Upper lobe of left lung (tissue), 6 donors: Measurements from ENCODE around the gene NAGS. TPM values are rescaled to one million over a fixed set of nuclear protein-coding genes. Genes with fewer than 3 reads are reported as not detected.
"Not testable (repeated sequence)": the region's sequence is repeated elsewhere in the genome, so short reads cannot be mapped to it uniquely, and the experiment has no call there.

Experiments used
- ATAC-seq, 2 donors: fragments of 200-7000 bp; cut with Tn5 transposase; one replicate each; pipeline ENCODE4 v1.9.1; 2022; ENCODE audit warnings: mild to moderate bottlenecking in 2 of 2, moderate library complexity in 2 of 2; ENCODE audit not compliant: low FRiP score in 2 of 2
- DNase-seq, 2 donors: peaks; one replicate each; pipeline ENCODE4 v3.0.0-alpha.2; 2019 to 2020
- H3K27ac ChIP-seq, 4 donors: fragments of 200-600 bp; sonication (generic); one replicate each; pipeline ENCODE4 v1.5.1; 2016 to 2019
- H3K27me3 ChIP-seq, 4 donors: fragments of 200-600 bp; sonication (generic); one replicate each; pipeline ENCODE4 v1.5.1; 2017 to 2019
- H3K36me3 ChIP-seq, 4 donors: fragments of 200-600 bp; sonication (generic); one replicate each; pipeline ENCODE4 v1.5.1; 2016 to 2019
- H3K4me1 ChIP-seq, 4 donors: fragments of 200-600 bp; sonication (generic); one replicate each; pipeline ENCODE4 v1.5.1; 2018 to 2019
- H3K4me3 ChIP-seq, 4 donors: fragments of 200-600 bp; sonication (generic); one replicate each; pipeline ENCODE4 v1.5.1; 2017 to 2019; ENCODE audit warnings: mild to moderate bottlenecking in 2 of 4, moderate library complexity in 1 of 4
- H3K9me3 ChIP-seq, 4 donors: fragments of 200-600 bp; sonication (generic); one replicate each; pipeline ENCODE4 v1.5.1; 2018 to 2019
- CTCF ChIP-seq, 6 experiments: fragments of 450-650 bp in 4 of 6; fragments of 200-600 bp in 2 of 6; sonication (generic) in 2 of 6; IDR thresholded peaks; one replicate each; pipeline ENCODE4 v1.5.1; 2016 to 2019; ENCODE audit warnings: antibody characterized with exemption in 6 of 6
- EP300 ChIP-seq, 4 donors: sonication (generic); formaldehyde crosslinking; IDR thresholded peaks; one replicate each; pipeline ENCODE4 v1.5.1; 2017; ENCODE audit warnings: antibody characterized with exemption in 4 of 4, control low read depth in 2 of 4
- POLR2A ChIP-seq, 4 donors: fragments of 450-650 bp; IDR thresholded peaks; one replicate each; pipeline ENCODE4 v1.5.1; 2016 to 2017; ENCODE audit warnings: antibody characterized with exemption in 4 of 4, mild to moderate bottlenecking in 2 of 4
- POLR2AphosphoS5 ChIP-seq, 2 donors: sonication (generic); formaldehyde crosslinking; IDR thresholded peaks; one replicate each; pipeline ENCODE4 v1.5.1; 2017; ENCODE audit warnings: antibody characterized with exemption in 2 of 2
- WGBS, 2 donors: methylation state at CpG; one replicate each; pipeline ENCODE4 v1.1.5; 2017 to 2018; 5-methylcytosine and 5-hydroxymethylcytosine counted together
- total RNA-seq, 6 donors: library from RNA; depleted of rRNA in 4 of 6; stranded (reverse); fragments of >200 nt in 4 of 6; gene quantifications; one replicate each; pipeline versions ENCODE4 v1.1.0 to v1.2.1, GENCODE V29; 2016 to 2021
- donor health status: DM: no; HTN: no; CAD: no; lungs with moderate emphysema.
- donor health status: DM: no; HTN: yes; CAD: no; lungs with severe emphysema.

The NAGS gene
- total RNA-seq, 6 donors from 2014 or later: 4.3 to 12.4 (median 7.0) TPM

GRCh38 chr17:43962479-43962878 is 41.9 kb upstream of the NAGS start:
- WGBS, 2 donors: 62 to 68% methylated on average over 7 of the region's 7 CpGs

GRCh38 chr17:43966276-43966675 is 38.1 kb upstream of the NAGS start:
- TF ChIP-seq POLR2A (IDR thresholded peaks at IDR 0.05) (no peak), EP300 (IDR thresholded peaks at IDR 0.05) (no peak), CTCF (IDR thresholded peaks at IDR 0.05) (no peak), POLR2AphosphoS5 (IDR thresholded peaks at IDR 0.05) (no peak)
- no peaks in the 10 kb centered on the region for H3K9me3 ChIP-seq
- H3K4me3 ChIP-seq: no peak overlapping the region
- DNase-seq (no peak), ATAC-seq (no peak)
- no peaks in the 10 kb centered on the region for H3K36me3 ChIP-seq
- no peaks in the 10 kb centered on the region for H3K4me1 ChIP-seq
- WGBS, 2 donors: 54 to 65% methylated on average over 3 of the region's 3 CpGs
- no peaks in the 10 kb centered on the region for H3K27me3 ChIP-seq
- H3K27ac ChIP-seq: no peak overlapping the region

More at GRCh38 chr17:43962479-43962878, 41.9 kb upstream of the NAGS start:
- H3K36me3 ChIP-seq: no peaks in the 10 kb centered on the region
- TF ChIP-seq POLR2A (IDR thresholded peaks at IDR 0.05) (no peak), EP300 (IDR thresholded peaks at IDR 0.05) (no peak), CTCF (IDR thresholded peaks at IDR 0.05) (no peak), POLR2AphosphoS5 (IDR thresholded peaks at IDR 0.05) (no peak)
- H3K27ac ChIP-seq: no peak overlapping the region
- DNase-seq (no peak), ATAC-seq (no peak)
- no peak overlapping the region for H3K4me3 ChIP-seq
- no peaks in the 10 kb centered on the region for H3K4me1 ChIP-seq
- no peaks in the 10 kb centered on the region for H3K9me3 ChIP-seq
- H3K27me3 ChIP-seq: no peaks in the 10 kb centered on the region

- Histone ChIP-seq H3K9me3 (no peaks in the 10 kb centered on the region), H3K36me3 (no peaks in the 10 kb centered on the region), H3K4me3 (no peak overlapping the region), H3K27me3 (no peaks in the 10 kb centered on the region), H3K27ac (no peak overlapping the region), H3K4me1 (no peaks in the 10 kb centered on the region)
- WGBS, 2 donors: 56 to 64% methylated on average over 9 of the region's 9 CpGs
- no peak for DNase-seq
- TF ChIP-seq POLR2AphosphoS5 (IDR thresholded peaks at IDR 0.05) (no peak), CTCF (IDR thresholded peaks at IDR 0.05) (no peak), EP300 (IDR thresholded peaks at IDR 0.05) (no peak), POLR2A (IDR thresholded peaks at IDR 0.05) (no peak)
- ATAC-seq: no peak
These were observed 37.1 kb upstream of the NAGS start for GRCh38 chr17:43967251-43967875.

- no peak overlapping the region for H3K27ac ChIP-seq
- no peaks in the 10 kb centered on the region for H3K9me3 ChIP-seq
- H3K4me3 ChIP-seq: no peak overlapping the region
- H3K27me3 ChIP-seq: no peaks in the 10 kb centered on the region
- DNase-seq (no peak), ATAC-seq (no peak)
- H3K36me3 ChIP-seq: no peaks in the 10 kb centered on the region
- 76 to 79% methylated on average over 4 of the region's 4 CpGs for WGBS, 2 donors
- TF ChIP-seq POLR2A (IDR thresholded peaks at IDR 0.05): no peak
- TF ChIP-seq EP300 (IDR thresholded peaks at IDR 0.05): no peak
- TF ChIP-seq CTCF (IDR thresholded peaks at IDR 0.05): no peak
- no peak for TF ChIP-seq POLR2AphosphoS5 (IDR thresholded peaks at IDR 0.05)
- H3K4me1 ChIP-seq: no peaks in the 10 kb centered on the region
These were observed 34.1 kb upstream of the NAGS start for GRCh38 chr17:43970366-43970765.

- H3K36me3 ChIP-seq, DNase-seq, ATAC-seq, H3K4me1 ChIP-seq, H3K9me3 ChIP-seq, H3K4me3 ChIP-seq, H3K27me3 ChIP-seq, H3K27ac ChIP-seq: not testable (repeated sequence)
- WGBS, 2 donors: 40 to 49% methylated on average over 2 of the region's 2 CpGs
These were observed 33.0 kb upstream of the NAGS start for GRCh38 chr17:43971436-43971835.

GRCh38 chr17:43972444-43973212 is 31.8 kb upstream of the NAGS start:
- H3K36me3 ChIP-seq, H3K4me1 ChIP-seq, H3K9me3 ChIP-seq, ATAC-seq, H3K27ac ChIP-seq, DNase-seq, H3K4me3 ChIP-seq, H3K27me3 ChIP-seq: not testable (repeated sequence)
- WGBS, 2 donors: 86 to 89% methylated on average over 22 of the region's 22 CpGs
